IMR-90 (cell line): ENCODE data around the gene VAV1.

Source experiments
- BHLHE40 ChIP-seq: fragments of 150-350 bp; IDR thresholded peaks from 2 replicates; pipeline ENCODE4 v1.6.1; 2016; ENCODE audit warnings: mild to moderate bottlenecking, low read depth, low read length
- CEBPB ChIP-seq: IDR thresholded peaks from 2 replicates; pipeline ENCODE4 v1.6.1; 2012; ENCODE audit warnings: low read depth, low read length, improper control_type of control experiment
- MXI1 ChIP-seq: IDR thresholded peaks from 2 replicates; pipeline ENCODE4 v1.6.1; 2012; ENCODE audit warnings: low read depth, mild to moderate bottlenecking, low read length, moderate library complexity, borderline replicate concordance
- NFE2L2 ChIP-seq: fragments of 150-350 bp; IDR thresholded peaks from 2 replicates; pipeline ENCODE4 v1.6.1; 2016; ENCODE audit warnings: low read depth, mild to moderate bottlenecking, low read length
- POLR2A ChIP-seq: IDR thresholded peaks from 2 replicates; pipeline ENCODE4 v1.6.1; 2012; ENCODE audit warnings: mild to moderate bottlenecking, low read depth, low read length
- RCOR1 ChIP-seq: IDR thresholded peaks from 2 replicates; pipeline ENCODE4 v1.6.1; 2012; ENCODE audit warnings: mild to moderate bottlenecking, low read length, improper control_type of control experiment; ENCODE audit not compliant: insufficient replicate concordance
- RFX5 ChIP-seq: IDR thresholded peaks from 2 replicates; pipeline ENCODE4 v1.8.0; 2012; ENCODE audit warnings: low read depth, mild to moderate bottlenecking, low read length, moderate library complexity
- SMC3 ChIP-seq: fragments of 150-350 bp; IDR thresholded peaks from 2 replicates; pipeline ENCODE4 v1.6.1; 2016; ENCODE audit warnings: low read depth, mild to moderate bottlenecking, antibody characterized with exemption, low read length, moderate library complexity
- TF ChIP-seq, protein P1 (sequence below): conservative IDR thresholded peaks from 2 replicates; pipeline ENCODE4 v1.5.1; 2012; ENCODE audit warnings: mild to moderate bottlenecking, low read depth, low read length, improper control_type of control experiment
- TF ChIP-seq, protein P2 (sequence below): fragments of 150-350 bp; IDR thresholded peaks from 2 replicates; pipeline ENCODE4 v1.6.1; 2017; ENCODE audit warnings: mild to moderate bottlenecking, antibody characterized with exemption, low read length, low read depth
- TF ChIP-seq, protein P3 (sequence below): fragments of 150-350 bp; IDR thresholded peaks from 2 replicates; pipeline ENCODE4 v1.6.1; 2016; ENCODE audit warnings: low read depth, mild to moderate bottlenecking, low read length, moderate library complexity, borderline replicate concordance

DNA sequence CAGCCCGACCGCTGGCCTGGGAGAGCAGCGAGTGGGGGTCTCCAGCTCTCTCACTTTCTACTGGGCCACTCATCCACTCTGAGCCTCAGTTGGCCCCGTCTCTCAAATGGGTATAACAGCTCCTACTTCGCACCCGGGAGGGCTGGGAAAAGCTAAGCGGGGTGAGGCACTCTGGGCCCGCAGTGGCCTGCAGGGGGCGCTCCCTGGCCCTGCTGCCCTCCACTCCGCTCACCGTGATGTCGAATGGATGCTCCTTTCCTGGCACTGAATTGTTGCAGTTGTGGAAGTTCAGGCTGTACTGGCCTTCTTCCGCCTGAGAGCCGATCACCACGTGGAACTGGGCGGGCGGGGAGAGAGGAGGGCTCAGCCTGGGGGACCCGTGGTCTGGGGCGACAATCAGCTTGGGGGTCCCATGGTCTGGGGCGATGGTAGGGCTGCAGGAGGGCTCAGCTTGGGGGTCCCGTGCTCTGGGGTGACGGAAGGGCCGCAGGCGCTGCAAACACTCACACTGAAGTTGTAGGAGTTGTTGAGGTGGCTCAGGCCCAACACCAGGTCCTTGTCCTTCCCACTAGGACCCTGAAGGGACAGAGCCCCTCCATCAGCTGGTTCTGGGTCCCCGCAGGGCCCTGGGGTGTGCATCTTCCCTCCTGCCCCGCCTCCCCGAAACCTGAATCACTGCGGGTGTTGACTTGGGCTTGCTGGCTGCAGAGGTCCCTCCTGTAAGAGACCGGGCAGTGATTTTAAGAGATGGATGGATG lies 39.0 kb upstream of the VAV1 start:
- TF ChIP-seq, protein P1, sequence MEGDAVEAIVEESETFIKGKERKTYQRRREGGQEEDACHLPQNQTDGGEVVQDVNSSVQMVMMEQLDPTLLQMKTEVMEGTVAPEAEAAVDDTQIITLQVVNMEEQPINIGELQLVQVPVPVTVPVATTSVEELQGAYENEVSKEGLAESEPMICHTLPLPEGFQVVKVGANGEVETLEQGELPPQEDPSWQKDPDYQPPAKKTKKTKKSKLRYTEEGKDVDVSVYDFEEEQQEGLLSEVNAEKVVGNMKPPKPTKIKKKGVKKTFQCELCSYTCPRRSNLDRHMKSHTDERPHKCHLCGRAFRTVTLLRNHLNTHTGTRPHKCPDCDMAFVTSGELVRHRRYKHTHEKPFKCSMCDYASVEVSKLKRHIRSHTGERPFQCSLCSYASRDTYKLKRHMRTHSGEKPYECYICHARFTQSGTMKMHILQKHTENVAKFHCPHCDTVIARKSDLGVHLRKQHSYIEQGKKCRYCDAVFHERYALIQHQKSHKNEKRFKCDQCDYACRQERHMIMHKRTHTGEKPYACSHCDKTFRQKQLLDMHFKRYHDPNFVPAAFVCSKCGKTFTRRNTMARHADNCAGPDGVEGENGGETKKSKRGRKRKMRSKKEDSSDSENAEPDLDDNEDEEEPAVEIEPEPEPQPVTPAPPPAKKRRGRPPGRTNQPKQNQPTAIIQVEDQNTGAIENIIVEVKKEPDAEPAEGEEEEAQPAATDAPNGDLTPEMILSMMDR, result peak; percentile 20; the same call in 1 of the 2 replicates
- TF ChIP-seq RCOR1, result no peak
- TF ChIP-seq SMC3, result no peak
- TF ChIP-seq POLR2A, result no peak
- TF ChIP-seq MXI1, result no peak
- TF ChIP-seq CEBPB, result no peak
- TF ChIP-seq, protein P2, sequence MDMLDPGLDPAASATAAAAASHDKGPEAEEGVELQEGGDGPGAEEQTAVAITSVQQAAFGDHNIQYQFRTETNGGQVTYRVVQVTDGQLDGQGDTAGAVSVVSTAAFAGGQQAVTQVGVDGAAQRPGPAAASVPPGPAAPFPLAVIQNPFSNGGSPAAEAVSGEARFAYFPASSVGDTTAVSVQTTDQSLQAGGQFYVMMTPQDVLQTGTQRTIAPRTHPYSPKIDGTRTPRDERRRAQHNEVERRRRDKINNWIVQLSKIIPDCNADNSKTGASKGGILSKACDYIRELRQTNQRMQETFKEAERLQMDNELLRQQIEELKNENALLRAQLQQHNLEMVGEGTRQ, result no peak
- TF ChIP-seq, protein P3, sequence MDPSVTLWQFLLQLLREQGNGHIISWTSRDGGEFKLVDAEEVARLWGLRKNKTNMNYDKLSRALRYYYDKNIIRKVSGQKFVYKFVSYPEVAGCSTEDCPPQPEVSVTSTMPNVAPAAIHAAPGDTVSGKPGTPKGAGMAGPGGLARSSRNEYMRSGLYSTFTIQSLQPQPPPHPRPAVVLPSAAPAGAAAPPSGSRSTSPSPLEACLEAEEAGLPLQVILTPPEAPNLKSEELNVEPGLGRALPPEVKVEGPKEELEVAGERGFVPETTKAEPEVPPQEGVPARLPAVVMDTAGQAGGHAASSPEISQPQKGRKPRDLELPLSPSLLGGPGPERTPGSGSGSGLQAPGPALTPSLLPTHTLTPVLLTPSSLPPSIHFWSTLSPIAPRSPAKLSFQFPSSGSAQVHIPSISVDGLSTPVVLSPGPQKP, result no peak
- TF ChIP-seq NFE2L2, result no peak
- TF ChIP-seq RFX5, result no peak
- no peak for TF ChIP-seq BHLHE40
